ENCODE data around the gene ANKRD28. TPM values are rescaled to one million over a fixed set of nuclear protein-coding genes. Genes with fewer than 3 reads are reported as not detected.

Gene ANKRD28
- total and polyA plus RNA-seq, 9 of the 15 experiments (the other 6 are each of a cell fraction or from before 2014, with no cell fraction given) = 11.7 to 66.0 (median 36.7) TPM

GRCh38 chr3:15819576-15819975 is 21.8 kb upstream of the ANKRD28 start:
- ChIA-PET CTCF (ENCODE audit: low intra/inter-chr PET ratio) (no interaction called here), POLR2A (interaction anchor here (0.7 kb wide), 1 partner anchor 12 kb away, joined by 3 read pairs; no protein-coding TSS in a partner anchor)
- intact Hi-C loops (cut with micrococcal nuclease) (no loop called here), in situ Hi-C loops (cut with MboI) (loop anchor here (10.0 kb wide), 1 partner anchor 355 kb away; the partner anchor contains the start of gene GALNT15)
- Histone ChIP-seq H3K9ac (ENCODE audit: insufficient read depth in 1 of 2, low read depth in 2 of 2, low read length in 2 of 2) (no peak overlapping the region), H3K9me1 (ENCODE audit: control insufficient read depth, insufficient read depth, low read length) (no peaks in the 10 kb centered on the region), H3K79me2 (ENCODE audit: control insufficient read depth, insufficient read depth, low read length) (peaks cover 86% of the 10 kb centered on the region), H3K27me3 (ENCODE audit: control insufficient read depth in 2 of 2, insufficient read depth in 2 of 2, low read length in 2 of 2) (no peaks in the 10 kb centered on the region), H3K36me3 (ENCODE audit: control insufficient read depth, insufficient read depth, low read length) (no peaks in the 10 kb centered on the region), H3K27ac (ENCODE audit: extremely low read depth, low read depth, low read length) (no peak overlapping the region), H3K4me3 (no peak overlapping the region), H4K20me1 (replicated peaks; ENCODE audit: control insufficient read depth, insufficient read depth, low read length) (peaks cover 12% of the 10 kb centered on the region; the same call in 1 of the 2 replicates), H3K9me3 (replicated peaks; ENCODE audit: control insufficient read depth, insufficient read depth, low read depth, low read length) (no peaks in the 10 kb centered on the region), H3K4me1 (replicated peaks in 1 of 2; ENCODE audit: control insufficient read depth in 2 of 2, insufficient read depth in 2 of 2, low read length in 2 of 2) (peaks cover 0 to 3% of the 10 kb centered on the region in 2 experiments; a peak in 2 of 5 replicates), H3K4me2 (ENCODE audit: insufficient read depth, low read length) (no peak overlapping the region), H2AFZ (ENCODE audit: low read depth, low read length) (no peak overlapping the region)
- ATAC-seq = no peak
- BruUV-seq (replicated peaks) = no TSS peak
- DNase-seq (ENCODE audit: extremely low read depth in 1 of 4, low spot score in 3 of 4) = no peak
- FAIRE-seq = no peak
- TF ChIP-seq PTRF (tag; IDR thresholded peaks at IDR 0.05) (no peak), MITF (IDR thresholded peaks at IDR 0.05) (no peak), KAT7 (CRISPR knock-in tag; IDR thresholded peaks at IDR 0.05; ENCODE audit: borderline replicate concordance) (no peak), ZNF589 (CRISPR knock-in tag; IDR thresholded peaks at IDR 0.05; ENCODE audit: low read depth) (no peak), HDAC6 (IDR thresholded peaks at IDR 0.05; ENCODE audit: low read depth, low read length) (no peak), ZNF785 (CRISPR knock-in tag; IDR thresholded peaks at IDR 0.05) (no peak), ETV6 (IDR thresholded peaks at IDR 0.05; ENCODE audit: borderline replicate concordance in 1 of 2, low read depth in 2 of 2, low read length in 1 of 2) (no peak), ETV6 (CRISPR knock-in tag; IDR thresholded peaks at IDR 0.05; ENCODE audit: borderline replicate concordance) (no peak)

Measured in K562 (cell line).